HG03060 (cell line): ENCODE measurements around the gene KDM5B.
"Not testable (repeated sequence)": the region's sequence is repeated elsewhere in the genome, so short reads cannot be mapped to it uniquely, and the experiment has no call there.

Experiments
- ATAC-seq: cut with Tn5 transposase; IDR thresholded peaks from one replicate; pipeline ENCODE4 v1.9.1; 2021; ENCODE audit warnings: low read depth, moderate number of reproducible peaks; ENCODE audit not compliant: unreplicated experiment

KDM5B gene

GRCh38 chr1:202716654-202717053 is 91.6 kb downstream of the KDM5B start:
- ATAC-seq: no peak

GRCh38 chr1:202714202-202714601 is 94.0 kb downstream of the KDM5B start:
- ATAC-seq: not testable (repeated sequence)

GRCh38 chr1:202713110-202713509 is 95.1 kb downstream of the KDM5B start:
- ATAC-seq: no peak

GRCh38 chr1:202711949-202712635 is 96.1 kb downstream of the KDM5B start:
- no peak for ATAC-seq

GRCh38 chr1:202710070-202711045 is 97.9 kb downstream of the KDM5B start, which contains the start of gene SYT2:
TSS of gene SYT2 (minus strand) at chr1:202710454. CDS start at chr1:202605772, 104,682 bp downstream.
- no peak for ATAC-seq

DNA sequence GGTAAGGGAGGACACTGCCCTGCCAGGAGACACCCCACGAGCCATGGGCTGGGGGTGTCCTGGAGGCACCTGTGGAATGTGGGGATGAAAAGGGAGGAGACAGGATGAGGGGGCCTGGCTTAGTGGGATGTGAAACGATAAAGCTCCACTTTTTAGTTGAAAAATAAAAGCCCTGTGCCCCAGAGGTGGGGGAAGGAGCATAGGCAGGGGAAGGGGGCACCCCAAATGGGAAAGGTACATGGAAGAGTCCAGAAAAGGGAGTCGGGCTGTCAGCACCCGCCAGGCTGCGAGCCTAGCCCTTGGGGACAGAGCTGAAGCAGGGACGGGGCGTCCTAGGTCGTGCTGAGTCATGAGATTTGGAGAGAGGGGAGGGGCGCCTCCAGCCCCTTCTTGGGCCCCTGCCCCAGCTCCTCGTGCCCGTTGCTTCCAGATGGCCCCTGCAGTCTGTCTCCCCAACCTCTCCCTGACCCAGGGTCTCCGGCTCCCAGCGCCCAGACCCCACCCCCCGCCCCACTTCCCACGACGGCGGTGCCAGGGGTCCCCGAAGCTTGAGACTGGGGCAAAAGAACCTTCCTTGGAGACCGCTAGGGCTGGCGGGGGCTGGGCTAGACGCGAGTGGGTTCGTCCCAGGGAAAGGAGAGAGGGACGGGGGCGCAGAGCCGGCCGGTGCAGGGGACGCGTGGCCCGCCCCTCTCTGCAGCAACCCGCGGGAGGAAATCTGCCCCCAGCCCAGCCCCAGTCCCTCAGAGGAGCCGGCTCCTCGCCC is 98.8 kb downstream of the KDM5B start:
- ATAC-seq: no peak

GRCh38 chr1:202708456-202709275 is 99.6 kb downstream of the KDM5B start:
- no peak for ATAC-seq

- ATAC-seq: no peak
Observed at GRCh38 chr1:202706851-202707250, 101.4 kb downstream of the KDM5B start.

DNA sequence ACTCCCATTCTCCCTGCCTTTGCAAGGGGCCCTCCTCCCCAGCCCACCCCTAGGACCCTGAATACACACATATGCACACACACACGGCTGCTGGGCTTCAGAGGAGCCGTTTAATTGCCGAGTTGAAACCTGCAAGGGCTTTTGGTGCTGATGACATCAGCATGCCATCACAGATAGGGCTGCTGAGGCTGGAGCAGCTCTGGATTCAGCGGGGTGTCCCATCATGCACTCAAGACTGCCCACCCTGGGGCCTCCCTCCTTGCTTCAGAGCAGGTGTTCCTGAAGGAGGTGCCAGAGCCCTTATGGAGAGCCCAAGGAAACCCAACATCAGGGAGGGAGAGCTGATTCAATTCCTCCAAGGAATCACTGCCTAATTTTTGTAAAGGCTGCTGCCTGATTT is 103.6 kb downstream of the KDM5B start:
- ATAC-seq: no peak

- ATAC-seq: no peak
Observed at GRCh38 chr1:202703191-202703590, 105.0 kb downstream of the KDM5B start.

GRCh38 chr1:202702088-202702487 is 106.1 kb downstream of the KDM5B start:
- no peak for ATAC-seq

DNA sequence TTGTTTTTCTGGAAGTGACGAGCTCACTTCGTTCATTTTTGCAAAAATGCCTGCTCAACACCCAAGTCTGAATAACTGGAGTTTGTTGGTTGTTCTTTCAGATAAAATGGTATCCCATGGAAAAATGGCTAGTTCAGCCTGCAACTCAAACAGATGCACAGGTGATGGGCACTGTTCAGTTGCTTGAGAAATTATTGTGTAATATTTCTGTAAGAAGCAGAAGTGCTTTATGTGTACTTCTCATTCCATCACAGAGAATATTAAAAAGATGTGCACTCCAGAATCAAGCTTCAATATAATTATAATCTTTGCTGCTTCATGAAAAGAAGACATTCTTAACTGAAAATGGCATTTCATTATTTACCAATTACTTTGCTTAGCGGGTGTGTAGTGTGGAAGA is 107.0 kb downstream of the KDM5B start:
- ATAC-seq: no peak

GRCh38 chr1:202700061-202700460 is 108.2 kb downstream of the KDM5B start:
- ATAC-seq: no peak

DNA sequence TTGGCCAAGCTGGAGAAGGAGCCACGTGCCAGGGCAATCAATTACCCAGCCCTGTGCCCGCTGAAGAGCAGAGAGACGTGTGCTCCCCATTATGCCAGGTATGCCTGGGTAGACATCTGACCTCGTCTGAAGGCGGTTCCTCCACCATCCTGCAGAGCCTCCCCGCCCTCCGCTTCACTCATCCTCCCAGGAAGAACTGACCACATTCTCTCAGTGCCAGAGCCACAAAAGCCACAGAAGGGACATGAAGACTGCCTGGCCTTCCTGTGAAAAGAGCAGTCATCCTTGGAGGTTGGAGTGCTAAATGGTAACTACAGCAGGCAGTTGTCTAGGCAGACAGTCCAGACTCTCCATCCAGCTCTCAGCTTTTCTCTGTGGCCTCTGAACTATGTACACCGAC is 109.9 kb downstream of the KDM5B start:
- ATAC-seq: no peak

GRCh38 chr1:202697038-202697437 is 111.2 kb downstream of the KDM5B start:
- ATAC-seq: no peak

- ATAC-seq: no peak
Observed at GRCh38 chr1:202694314-202694713, 113.9 kb downstream of the KDM5B start.

- no peak for ATAC-seq
Observed at GRCh38 chr1:202692959-202693555, 115.2 kb downstream of the KDM5B start.

DNA sequence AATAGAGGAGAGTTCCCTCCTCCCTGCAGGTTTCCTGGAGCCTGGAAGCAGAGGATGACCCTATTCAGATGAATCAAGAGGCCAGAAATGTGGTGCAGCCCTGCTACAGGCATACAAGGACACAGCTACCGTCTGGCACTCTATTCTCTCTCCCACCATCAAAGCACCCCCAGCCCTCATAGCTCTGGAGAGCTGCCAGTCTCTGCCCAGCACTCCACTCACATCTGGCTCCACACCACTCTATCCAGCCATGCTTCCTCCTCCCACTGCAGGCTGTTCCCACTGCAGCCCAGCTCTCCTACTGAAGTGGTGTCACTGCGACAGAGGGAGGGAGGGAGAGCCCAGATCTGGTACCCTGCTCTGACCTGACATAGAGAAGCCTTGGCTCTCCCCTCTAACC is 116.4 kb downstream of the KDM5B start:
- no peak for ATAC-seq

- no peak for ATAC-seq
Observed at GRCh38 chr1:202689493-202690342, 118.5 kb downstream of the KDM5B start.
